Left renal pelvis (tissue), 4 donors: ENCODE data around the gene NEK5. TPM values are rescaled to one million over a fixed set of nuclear protein-coding genes. Genes with fewer than 3 reads are reported as not detected.
"Not testable (repeated sequence)": the region's sequence is repeated elsewhere in the genome, so short reads cannot be mapped to it uniquely, and the experiment has no call there.

ENCODE experiments used
- DNase-seq, 4 donors: peaks; one replicate each; pipeline ENCODE4 v3.0.0-alpha.2; 2013; ENCODE audit warnings: low read depth in 4 of 4, low spot score in 3 of 4
- polyA plus RNA-seq, 4 donors: library from polyadenylated mRNA; unstranded; fragments of 120-200 nt; gene quantifications; one replicate each; pipeline ENCODE4 v1.2.1, GENCODE V29; 2013; ENCODE audit not compliant: insufficient read length in 4 of 4

The NEK5 gene
- polyA plus RNA-seq, 4 donors: 1.3 to 5.7 (median 3.4) TPM

- no peak for DNase-seq
Observed at GRCh38 chr13:52147225-52147624, 18.4 kb upstream of the NEK5 start.

DNA sequence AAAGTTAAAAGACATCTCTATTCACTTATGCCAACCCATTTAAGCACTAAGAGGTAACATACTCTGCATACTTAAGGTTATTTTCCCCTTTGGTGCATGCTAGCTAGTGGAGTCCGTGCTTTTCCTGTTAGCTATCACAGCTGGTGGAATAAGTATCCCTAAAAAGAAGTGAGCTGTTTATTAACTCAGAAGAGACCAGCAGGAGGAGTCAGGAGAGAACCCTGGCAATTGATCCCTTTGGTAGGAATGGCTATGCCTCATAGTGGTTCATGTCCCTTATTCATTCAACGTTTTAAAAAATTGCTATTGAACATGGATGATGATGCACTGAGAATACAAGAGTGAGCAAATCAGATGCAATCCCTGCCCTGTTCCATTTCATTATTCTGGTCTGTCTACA, 12.4 kb upstream of the NEK5 start:
- no peak for DNase-seq

GRCh38 chr13:52137489-52137888, 8.6 kb upstream of the NEK5 start:
- no peak for DNase-seq

GRCh38 chr13:52136763-52137162, 7.9 kb upstream of the NEK5 start:
- DNase-seq: no peak

DNA sequence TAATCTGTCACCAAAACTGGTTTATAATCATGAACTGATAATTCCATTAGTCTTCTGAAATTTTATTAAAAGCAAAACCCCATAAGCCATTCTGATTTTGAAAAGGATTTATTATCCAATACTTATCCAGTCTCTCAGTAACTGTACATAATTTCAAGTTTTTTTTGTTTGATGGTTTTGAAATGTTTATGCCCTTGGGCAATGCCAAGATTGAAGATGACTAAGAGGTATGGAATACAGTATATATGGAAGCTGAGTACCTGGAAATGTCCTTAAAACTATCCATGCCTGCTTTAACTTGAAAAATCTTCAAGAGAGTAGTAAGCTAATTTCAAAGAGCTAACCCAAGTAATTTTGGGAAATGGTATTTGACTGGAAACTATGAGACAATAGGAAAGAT, 1.8 kb upstream of the NEK5 start:
- no peak for DNase-seq

- peak; percentile 51 to 71 (median 70) for DNase-seq
Observed at GRCh38 chr13:52127783-52128702, 830 bp downstream of the NEK5 start.

DNA sequence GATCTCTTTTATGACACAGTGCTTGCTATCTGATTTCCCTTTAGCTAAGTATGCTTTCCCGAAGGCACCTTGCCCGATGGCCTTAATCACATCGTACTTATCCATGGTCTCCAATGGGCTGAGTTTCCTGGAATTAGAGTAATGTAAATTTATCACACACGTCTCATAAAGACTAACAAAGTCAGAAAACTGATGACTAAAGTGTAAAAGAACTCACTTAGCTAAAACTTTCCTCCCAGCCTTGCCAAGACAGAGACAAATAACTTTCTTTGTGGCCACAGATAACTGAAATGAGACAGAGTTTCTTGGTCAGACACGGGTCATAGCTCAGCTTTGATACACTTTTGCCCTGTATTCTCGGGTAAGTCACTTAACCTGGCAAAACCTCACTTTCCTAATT, 1.5 kb downstream of the NEK5 start:
- DNase-seq: no peak

GRCh38 chr13:52125547-52125946, 3.3 kb downstream of the NEK5 start:
- DNase-seq: no peak

GRCh38 chr13:52118595-52118994, 10.3 kb downstream of the NEK5 start:
- DNase-seq: no peak

DNA sequence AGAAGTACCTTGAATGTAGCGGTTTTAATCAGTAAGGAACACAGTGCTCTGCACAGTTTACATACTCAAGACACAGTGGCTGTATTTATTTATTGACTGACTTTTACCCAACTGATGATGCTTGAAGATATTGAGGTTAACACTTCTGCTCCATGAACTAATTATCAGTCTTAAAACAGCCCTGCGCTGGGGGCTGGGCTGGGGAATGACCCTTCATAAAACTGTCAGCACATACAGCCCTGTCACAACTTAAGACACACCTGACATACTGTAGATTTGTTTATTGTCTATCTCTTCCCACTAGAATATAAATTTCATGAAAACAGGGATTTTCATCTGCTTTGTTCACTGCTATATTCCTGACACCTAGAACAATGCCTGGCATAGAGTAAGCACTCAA, 10.8 kb downstream of the NEK5 start:
- DNase-seq: no peak

GRCh38 chr13:52112591-52112990, 16.3 kb downstream of the NEK5 start:
- DNase-seq: no peak

GRCh38 chr13:52109116-52109670, 19.7 kb downstream of the NEK5 start:
- DNase-seq: peak in 1 of 4 donors; percentile 41

GRCh38 chr13:52105841-52106240, 23.0 kb downstream of the NEK5 start:
- no peak for DNase-seq

DNA sequence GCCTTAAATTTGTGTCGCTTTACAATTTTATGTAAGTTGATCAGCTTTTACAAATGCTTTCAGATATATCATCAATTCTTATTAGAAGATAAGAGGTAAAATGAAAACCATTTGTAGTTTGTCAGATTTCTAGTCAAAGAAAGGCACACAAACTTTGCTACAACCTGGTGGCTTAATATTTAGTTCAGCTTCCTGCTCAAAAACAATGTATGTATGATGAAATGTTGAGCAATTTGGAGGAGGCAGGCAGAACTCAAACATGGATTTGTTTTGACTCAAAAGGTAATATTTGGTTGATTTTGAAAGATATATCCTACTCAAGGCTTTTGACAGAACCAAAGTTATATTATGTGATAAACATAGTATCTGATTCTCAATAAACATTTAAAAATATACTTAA, 24.2 kb downstream of the NEK5 start:
- DNase-seq: no peak

DNA sequence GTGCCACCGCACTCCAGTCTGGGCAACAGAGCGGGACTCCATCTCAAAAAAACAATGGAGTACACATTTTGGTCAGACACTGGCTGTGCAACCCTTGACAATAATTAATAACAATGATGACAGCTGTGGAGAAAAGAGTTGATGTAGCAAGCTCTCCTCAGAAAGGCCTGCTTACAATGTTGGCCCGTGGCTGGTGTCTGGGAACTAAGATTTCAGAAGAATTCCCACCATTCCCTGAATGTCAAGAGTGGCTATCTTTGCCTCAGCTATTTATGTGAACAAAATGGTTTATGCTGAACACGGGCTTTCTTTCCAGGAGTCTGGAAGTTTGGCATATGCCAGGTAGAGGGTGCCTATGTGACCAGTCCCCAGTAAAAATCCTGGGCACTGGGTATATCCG, 25.5 kb downstream of the NEK5 start:
- no peak for DNase-seq

- DNase-seq: not testable (repeated sequence)
Observed at GRCh38 chr13:52102423-52102822, 26.4 kb downstream of the NEK5 start.

DNA sequence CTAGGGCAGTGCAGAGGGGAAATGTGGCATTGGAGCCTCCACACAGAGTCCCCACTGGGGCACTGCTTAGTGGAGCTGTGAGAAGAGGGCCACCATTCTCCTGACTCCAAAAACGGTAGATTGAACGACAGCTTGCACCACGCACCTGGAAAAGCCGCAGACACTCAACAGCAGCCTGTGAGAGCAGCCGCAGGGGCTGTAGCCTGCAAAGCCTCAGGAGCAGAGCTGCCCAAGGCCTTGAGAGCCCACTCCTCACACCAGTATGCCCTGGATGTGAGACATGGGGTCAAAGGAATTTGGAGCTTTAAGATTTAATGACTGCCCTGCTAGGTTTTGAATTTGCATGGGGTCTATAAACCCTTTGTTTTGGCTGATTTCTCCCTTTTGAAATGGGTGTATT, 31.7 kb downstream of the NEK5 start:
- no peak for DNase-seq

GRCh38 chr13:52096748-52097147, 32.1 kb downstream of the NEK5 start:
- no peak for DNase-seq

DNA sequence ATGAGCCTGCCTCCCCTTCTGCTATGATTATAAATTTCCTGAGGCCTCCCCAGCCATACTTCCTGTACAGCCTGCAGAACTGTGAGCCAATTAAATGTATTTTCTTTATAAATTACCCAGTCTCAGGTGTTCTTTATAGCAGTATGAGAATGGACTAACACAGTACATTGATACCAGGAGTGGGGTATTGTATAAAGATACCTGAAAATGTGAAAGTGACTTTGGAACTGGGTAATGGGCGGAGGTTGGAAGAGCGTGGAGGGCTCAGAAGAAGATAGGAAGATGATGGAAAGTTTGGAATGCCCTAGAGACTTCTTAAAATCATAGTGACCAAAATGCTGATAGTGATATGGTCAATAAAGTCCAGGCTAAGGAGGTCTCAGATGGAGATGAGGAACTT, 32.8 kb downstream of the NEK5 start:
- DNase-seq: no peak

GRCh38 chr13:52092087-52092486, 36.8 kb downstream of the NEK5 start:
- no peak for DNase-seq

DNA sequence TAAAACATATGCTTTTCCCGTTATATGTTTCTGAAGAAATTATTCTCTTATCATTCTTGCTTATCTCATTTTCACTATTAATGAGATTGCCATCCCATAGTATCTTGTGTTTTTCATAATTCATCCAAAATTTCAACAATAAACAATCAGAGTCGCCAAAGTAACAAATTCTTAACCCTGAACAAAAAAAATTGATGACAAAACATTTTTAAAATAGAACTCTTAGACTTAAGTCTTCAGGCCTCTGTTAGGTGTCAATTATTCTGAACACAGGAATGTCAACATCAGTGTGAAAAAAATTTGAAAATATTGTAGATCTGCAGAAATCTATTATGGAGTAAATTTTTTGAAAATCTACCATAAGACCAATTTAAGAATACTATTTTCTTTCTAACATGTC, 37.4 kb downstream of the NEK5 start:
- no peak for DNase-seq

DNA sequence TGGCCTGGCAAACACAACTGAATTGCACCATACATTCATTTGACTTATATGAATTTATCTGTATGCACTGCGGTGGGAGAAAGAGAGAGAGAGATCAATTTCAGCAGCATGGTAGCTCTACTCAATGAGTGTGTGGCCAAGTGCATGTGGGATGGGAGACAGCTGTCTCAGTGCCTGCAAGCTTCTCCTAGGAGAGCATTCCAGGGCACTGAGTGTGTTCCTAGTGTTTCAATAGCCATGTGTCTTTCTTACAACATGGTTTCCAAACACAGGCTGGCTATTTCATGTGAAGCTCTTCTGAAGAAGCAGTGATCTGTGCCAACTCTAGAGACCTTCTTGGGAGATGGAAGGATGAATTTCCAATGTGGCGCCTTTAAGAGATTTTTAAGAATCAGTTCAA, 43.5 kb downstream of the NEK5 start:
- DNase-seq: no peak
